Smooth muscle cell of trachea (primary cell): ENCODE measurements around the gene AMBRA1. TPM values are rescaled to one million over a fixed set of nuclear protein-coding genes. Genes with fewer than 3 reads are reported as not detected.

Experiments
- total RNA-seq: library from RNA; depleted of rRNA; stranded (reverse); fragments of >200 nt; gene quantifications from 2 replicates; pipeline ENCODE4 v1.2.1, GENCODE V29; 2014

Gene AMBRA1, protein sequence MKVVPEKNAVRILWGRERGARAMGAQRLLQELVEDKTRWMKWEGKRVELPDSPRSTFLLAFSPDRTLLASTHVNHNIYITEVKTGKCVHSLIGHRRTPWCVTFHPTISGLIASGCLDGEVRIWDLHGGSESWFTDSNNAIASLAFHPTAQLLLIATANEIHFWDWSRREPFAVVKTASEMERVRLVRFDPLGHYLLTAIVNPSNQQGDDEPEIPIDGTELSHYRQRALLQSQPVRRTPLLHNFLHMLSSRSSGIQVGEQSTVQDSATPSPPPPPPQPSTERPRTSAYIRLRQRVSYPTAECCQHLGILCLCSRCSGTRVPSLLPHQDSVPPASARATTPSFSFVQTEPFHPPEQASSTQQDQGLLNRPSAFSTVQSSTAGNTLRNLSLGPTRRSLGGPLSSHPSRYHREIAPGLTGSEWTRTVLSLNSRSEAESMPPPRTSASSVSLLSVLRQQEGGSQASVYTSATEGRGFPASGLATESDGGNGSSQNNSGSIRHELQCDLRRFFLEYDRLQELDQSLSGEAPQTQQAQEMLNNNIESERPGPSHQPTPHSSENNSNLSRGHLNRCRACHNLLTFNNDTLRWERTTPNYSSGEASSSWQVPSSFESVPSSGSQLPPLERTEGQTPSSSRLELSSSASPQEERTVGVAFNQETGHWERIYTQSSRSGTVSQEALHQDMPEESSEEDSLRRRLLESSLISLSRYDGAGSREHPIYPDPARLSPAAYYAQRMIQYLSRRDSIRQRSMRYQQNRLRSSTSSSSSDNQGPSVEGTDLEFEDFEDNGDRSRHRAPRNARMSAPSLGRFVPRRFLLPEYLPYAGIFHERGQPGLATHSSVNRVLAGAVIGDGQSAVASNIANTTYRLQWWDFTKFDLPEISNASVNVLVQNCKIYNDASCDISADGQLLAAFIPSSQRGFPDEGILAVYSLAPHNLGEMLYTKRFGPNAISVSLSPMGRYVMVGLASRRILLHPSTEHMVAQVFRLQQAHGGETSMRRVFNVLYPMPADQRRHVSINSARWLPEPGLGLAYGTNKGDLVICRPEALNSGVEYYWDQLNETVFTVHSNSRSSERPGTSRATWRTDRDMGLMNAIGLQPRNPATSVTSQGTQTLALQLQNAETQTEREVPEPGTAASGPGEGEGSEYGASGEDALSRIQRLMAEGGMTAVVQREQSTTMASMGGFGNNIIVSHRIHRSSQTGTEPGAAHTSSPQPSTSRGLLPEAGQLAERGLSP (N-terminal part only)
- total RNA-seq = 31.4 and 31.9 TPM in 2 replicates

GRCh38 chr11:46593550-46594373, at the start of gene AMBRA1:
Gene AMBRA1, minus strand, starts transcription at chr11:46594023. Its CDS starts 45,643 bp downstream, at chr11:46548380.

GRCh38 chr11:46617134-46617971, 23.5 kb upstream of the AMBRA1 start, which contains the start of the genes ATG13 and HARBI1:
Gene ATG13, plus strand, starts transcription at chr11:46617553. Its CDS starts 26,739 bp downstream, at chr11:46644292.
Gene HARBI1, minus strand, starts transcription at chr11:46617227. Its CDS starts 990 bp downstream, at chr11:46616237.

GRCh38 chr11:46391578-46392420, 202.0 kb downstream of the AMBRA1 start, which contains the start of gene CHRM4:
Gene CHRM4, minus strand, starts transcription at chr11:46391776. Its CDS starts 5,219 bp downstream, at chr11:46386557.

GRCh38 chr11:46381048-46381818, 212.6 kb downstream of the AMBRA1 start, which contains the start of gene MDK:
Gene MDK, plus strand, starts transcription at chr11:46381669. Its CDS starts 389 bp downstream, at chr11:46382058.

DNA sequence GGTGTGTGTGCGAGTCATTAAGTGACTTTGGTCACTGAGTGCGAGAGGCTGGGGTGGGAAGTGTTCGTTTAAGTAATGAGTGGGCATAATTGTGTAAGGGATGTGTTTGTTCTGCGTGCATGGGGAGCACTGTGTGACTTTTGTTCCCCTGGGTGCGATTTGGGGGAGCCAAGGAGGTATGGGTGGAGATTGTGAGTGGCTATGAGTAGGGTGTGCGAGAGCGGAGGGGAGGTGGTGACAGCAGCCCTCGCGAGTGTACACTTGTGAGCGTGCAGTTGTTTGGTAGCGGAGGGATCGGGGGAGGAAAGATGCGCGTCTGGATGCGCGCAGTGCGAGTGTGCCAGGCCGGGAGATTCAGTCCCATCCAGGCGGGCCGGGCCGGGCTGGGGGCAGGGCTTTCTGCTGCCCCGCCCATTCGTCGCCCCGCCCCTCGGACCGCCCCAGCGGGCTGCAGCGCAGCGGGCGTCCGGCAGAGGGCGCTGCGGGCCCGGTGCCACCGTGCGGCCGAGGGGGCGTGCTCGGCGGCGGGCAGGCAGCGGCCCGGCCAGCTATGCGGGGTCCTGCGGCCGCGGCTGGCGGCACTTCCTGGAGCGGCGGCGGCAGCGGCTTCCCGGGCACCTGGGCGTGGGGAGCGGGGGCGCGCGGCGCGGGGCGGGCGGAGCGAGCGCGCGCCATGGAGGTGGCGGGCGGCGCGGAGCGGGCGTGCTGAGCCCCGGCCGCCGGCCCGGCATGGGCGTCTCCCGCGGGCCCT, 246.8 kb downstream of the AMBRA1 start, which contains the start of gene DGKZ:
Gene DGKZ (plus strand): TSS at position 578 of the 751 bp plus-strand sequence. CDS start 197 bp downstream, outside the sequence.

Other genes starting within 250 kb of the AMBRA1 start
- gene DGKZ, start 246.6 kb downstream of the AMBRA1 start, total RNA-seq = 41.6 and 51.6 TPM in 2 replicates
- 35.8 and 44.5 TPM in 2 replicates for gene MDK, start 212.4 kb downstream of the AMBRA1 start, total RNA-seq
- gene CHRM4, start 202.2 kb downstream of the AMBRA1 start, total RNA-seq = 0.15 and 0.33 TPM in 2 replicates
- gene HARBI1, start 23.2 kb upstream of the AMBRA1 start, total RNA-seq = 4.4 and 5.1 TPM in 2 replicates
- gene ATG13, start 23.5 kb upstream of the AMBRA1 start, total RNA-seq = 66.3 and 88.5 TPM in 2 replicates
- gene ARHGAP1, start 106.6 kb upstream of the AMBRA1 start, total RNA-seq = 53.8 and 93.9 TPM in 2 replicates
- gene ZNF408, start 107.0 kb upstream of the AMBRA1 start, total RNA-seq = 10.5 and 17.4 TPM in 2 replicates
- 0.17 TPM in 1 of 2 replicates, not detected in the other for gene F2, start 125.2 kb upstream of the AMBRA1 start, total RNA-seq